HepG2 (cell line): Measurements from ENCODE around the gene RASAL1.

Experiments
- ATF7-NPFF ChIP-seq: sonication (generic); formaldehyde crosslinking; IDR thresholded peaks from 2 replicates; pipeline ENCODE4 v1.8.1; 2023; ENCODE audit warnings: mild to moderate bottlenecking, low read depth, missing genetic modification reagents, moderate library complexity
- FOXM1 ChIP-seq: sonication (generic); formaldehyde crosslinking; IDR thresholded peaks from 2 replicates; pipeline ENCODE4 v1.5.0; 2020; ENCODE audit warnings: missing genetic modification reagents
- KAT8 ChIP-seq: IDR thresholded peaks from 2 replicates; pipeline ENCODE4 v1.6.1; 2016; ENCODE audit warnings: missing genetic modification reagents, missing compliant biosample characterization
- NFE2L2 ChIP-seq: fragments of 150-350 bp; IDR thresholded peaks from 2 replicates; pipeline ENCODE4 v1.6.1; 2014; ENCODE audit warnings: low read length
- PHF8 ChIP-seq: sonication (generic); formaldehyde crosslinking; IDR thresholded peaks from 2 replicates; pipeline ENCODE4 v1.5.0; 2020; ENCODE audit warnings: missing genetic modification reagents
- SMARCE1 ChIP-seq: fragments of 450-650 bp; IDR thresholded peaks from 2 replicates; pipeline ENCODE4 v1.6.1; 2017; ENCODE audit warnings: borderline replicate concordance
- TAF1 ChIP-seq: sonication (generic); formaldehyde crosslinking; IDR thresholded peaks from 2 replicates; pipeline ENCODE4 v1.4.0; 2020; ENCODE audit warnings: missing genetic modification reagents
- THRA ChIP-seq: sonication (generic); formaldehyde crosslinking; IDR thresholded peaks from 2 replicates; pipeline ENCODE4 v1.4.0; 2020; ENCODE audit warnings: missing genetic modification reagents, borderline replicate concordance
- ZNF781 ChIP-seq: sonication (generic); formaldehyde crosslinking; IDR thresholded peaks from 2 replicates; pipeline ENCODE4 v1.5.1; 2020; ENCODE audit warnings: borderline replicate concordance, mild to moderate bottlenecking, missing genetic modification reagents; ENCODE audit errors: not compliant biosample characterization
- TF ChIP-seq, protein P1 (sequence below): sonication (generic); formaldehyde crosslinking; IDR thresholded peaks from 2 replicates; pipeline ENCODE4 v1.4.0; 2020; ENCODE audit warnings: missing genetic modification reagents, mild to moderate bottlenecking, borderline replicate concordance
- TF ChIP-seq, protein P2 (sequence below): sonication (generic); formaldehyde crosslinking; IDR thresholded peaks from 2 replicates; pipeline ENCODE4 v1.5.0; 2020; ENCODE audit warnings: mild to moderate bottlenecking, missing genetic modification reagents, moderate library complexity

DNA sequence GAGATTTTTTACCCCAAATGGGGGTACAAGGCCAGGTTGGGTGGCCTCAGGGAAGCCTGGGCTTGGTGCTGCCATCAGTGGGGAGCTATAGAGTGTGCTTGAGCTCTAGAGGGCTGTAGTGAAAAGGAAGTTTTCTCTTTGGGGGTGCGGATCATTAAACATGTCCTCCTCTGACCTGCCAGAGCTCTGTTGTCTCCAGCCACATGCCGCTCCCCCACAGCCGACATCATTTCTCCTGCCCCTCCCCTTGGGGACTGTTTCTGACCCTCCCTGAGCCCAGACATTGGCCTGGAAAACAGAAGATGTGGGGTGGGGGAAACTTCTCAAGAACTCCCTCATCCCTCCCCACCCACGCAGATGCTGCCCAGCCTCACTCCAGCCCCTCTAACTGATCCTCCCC, 53.7 kb downstream of the RASAL1 start:
- TF ChIP-seq, protein P1, sequence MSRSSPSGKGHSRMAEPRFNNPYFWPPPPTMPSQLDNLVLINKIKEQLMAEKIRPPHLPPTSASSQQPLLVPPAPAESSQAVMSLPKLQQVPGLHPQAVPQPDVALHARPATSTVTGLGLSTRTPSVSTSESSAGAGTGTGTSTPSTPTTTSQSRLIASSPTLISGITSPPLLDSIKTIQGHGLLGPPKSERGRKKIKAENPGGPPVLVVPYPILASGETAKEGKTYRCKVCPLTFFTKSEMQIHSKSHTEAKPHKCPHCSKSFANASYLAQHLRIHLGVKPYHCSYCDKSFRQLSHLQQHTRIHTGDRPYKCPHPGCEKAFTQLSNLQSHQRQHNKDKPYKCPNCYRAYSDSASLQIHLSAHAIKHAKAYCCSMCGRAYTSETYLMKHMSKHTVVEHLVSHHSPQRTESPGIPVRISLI (CRISPR knock-in tag): no peak
- no peak for TF ChIP-seq ATF7-NPFF (CRISPR knock-in tag)
- TF ChIP-seq, protein P2, sequence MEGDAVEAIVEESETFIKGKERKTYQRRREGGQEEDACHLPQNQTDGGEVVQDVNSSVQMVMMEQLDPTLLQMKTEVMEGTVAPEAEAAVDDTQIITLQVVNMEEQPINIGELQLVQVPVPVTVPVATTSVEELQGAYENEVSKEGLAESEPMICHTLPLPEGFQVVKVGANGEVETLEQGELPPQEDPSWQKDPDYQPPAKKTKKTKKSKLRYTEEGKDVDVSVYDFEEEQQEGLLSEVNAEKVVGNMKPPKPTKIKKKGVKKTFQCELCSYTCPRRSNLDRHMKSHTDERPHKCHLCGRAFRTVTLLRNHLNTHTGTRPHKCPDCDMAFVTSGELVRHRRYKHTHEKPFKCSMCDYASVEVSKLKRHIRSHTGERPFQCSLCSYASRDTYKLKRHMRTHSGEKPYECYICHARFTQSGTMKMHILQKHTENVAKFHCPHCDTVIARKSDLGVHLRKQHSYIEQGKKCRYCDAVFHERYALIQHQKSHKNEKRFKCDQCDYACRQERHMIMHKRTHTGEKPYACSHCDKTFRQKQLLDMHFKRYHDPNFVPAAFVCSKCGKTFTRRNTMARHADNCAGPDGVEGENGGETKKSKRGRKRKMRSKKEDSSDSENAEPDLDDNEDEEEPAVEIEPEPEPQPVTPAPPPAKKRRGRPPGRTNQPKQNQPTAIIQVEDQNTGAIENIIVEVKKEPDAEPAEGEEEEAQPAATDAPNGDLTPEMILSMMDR (CRISPR knock-in tag): no peak
- TF ChIP-seq PHF8 (CRISPR knock-in tag): no peak
- no peak for TF ChIP-seq ZNF781 (CRISPR knock-in tag)
- no peak for TF ChIP-seq THRA (CRISPR knock-in tag)
- TF ChIP-seq SMARCE1: no peak
- no peak for TF ChIP-seq FOXM1
- TF ChIP-seq TAF1 (CRISPR knock-in tag): no peak
- no peak for TF ChIP-seq NFE2L2
- no peak for TF ChIP-seq KAT8 (CRISPR knock-in tag)
